Measurements from ENCODE around the gene GPR87.

GPR87 gene

GRCh38 chr3:151303751-151304150, 12.9 kb downstream of the GPR87 start:
- Histone ChIP-seq H3K36me3 (ENCODE audit: control insufficient read depth, insufficient read depth, low read length, severe bottlenecking) (no peaks in the 10 kb centered on the region), H3K9ac (ENCODE audit: low read length) (no peak overlapping the region), H3K4me1 (ENCODE audit: control insufficient read depth, insufficient read depth, low read length) (peaks cover 46% of the 10 kb centered on the region), H3K27me3 (replicated peaks; ENCODE audit: control insufficient read depth, insufficient read depth, low read length) (no peaks in the 10 kb centered on the region), H3K4me3 (ENCODE audit: low read length) (no peak overlapping the region), H3K9me3 (ENCODE audit: control insufficient read depth, low read length) (no peaks in the 10 kb centered on the region)
- DNase-seq (ENCODE audit: low read depth): no peak

- Histone ChIP-seq H3K27me3 (replicated peaks; ENCODE audit: control insufficient read depth, insufficient read depth, low read length) (no peaks in the 10 kb centered on the region), H3K9ac (ENCODE audit: low read length) (no peak overlapping the region), H3K36me3 (ENCODE audit: control insufficient read depth, insufficient read depth, low read length, severe bottlenecking) (no peaks in the 10 kb centered on the region), H3K4me3 (ENCODE audit: low read length) (no peak overlapping the region), H3K9me3 (ENCODE audit: control insufficient read depth, low read length) (no peaks in the 10 kb centered on the region), H3K4me1 (ENCODE audit: control insufficient read depth, insufficient read depth, low read length) (peaks cover 38% of the 10 kb centered on the region)
- DNase-seq (ENCODE audit: low read depth): peak; percentile 67
These were observed 14.8 kb downstream of the GPR87 start for GRCh38 chr3:151301787-151302186.

DNA sequence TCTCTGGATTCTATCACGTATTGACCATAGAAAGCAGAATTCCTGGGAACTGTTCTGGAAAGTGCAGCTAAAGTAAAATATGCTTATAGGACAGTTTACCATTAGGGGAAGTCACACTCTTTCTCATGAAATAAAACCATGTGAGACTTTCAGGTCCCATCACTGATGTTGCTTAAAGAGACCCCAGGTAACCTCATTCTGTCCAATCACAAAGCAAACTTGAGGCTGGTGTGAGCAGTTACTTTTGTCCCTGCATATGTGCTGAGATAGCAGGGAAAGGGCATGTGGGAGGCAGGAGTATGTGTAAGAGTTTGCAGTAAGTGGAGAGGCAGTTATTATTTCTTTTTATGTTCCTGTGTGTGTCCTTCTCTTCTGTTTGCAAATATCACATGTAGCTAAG, 16.1 kb downstream of the GPR87 start:
- no peaks in the 10 kb centered on the region for H3K36me3 ChIP-seq (ENCODE audit: control insufficient read depth, insufficient read depth, low read length, severe bottlenecking)
- no peak for DNase-seq (ENCODE audit: low read depth)
- no peak overlapping the region for H3K9ac ChIP-seq (ENCODE audit: low read length)
- peaks cover 26% of the 10 kb centered on the region for H3K4me1 ChIP-seq (ENCODE audit: control insufficient read depth, insufficient read depth, low read length)
- no peaks in the 10 kb centered on the region for H3K27me3 ChIP-seq (replicated peaks; ENCODE audit: control insufficient read depth, insufficient read depth, low read length)
- H3K4me3 ChIP-seq (ENCODE audit: low read length): no peak overlapping the region
- no peaks in the 10 kb centered on the region for H3K9me3 ChIP-seq (ENCODE audit: control insufficient read depth, low read length)

DNA sequence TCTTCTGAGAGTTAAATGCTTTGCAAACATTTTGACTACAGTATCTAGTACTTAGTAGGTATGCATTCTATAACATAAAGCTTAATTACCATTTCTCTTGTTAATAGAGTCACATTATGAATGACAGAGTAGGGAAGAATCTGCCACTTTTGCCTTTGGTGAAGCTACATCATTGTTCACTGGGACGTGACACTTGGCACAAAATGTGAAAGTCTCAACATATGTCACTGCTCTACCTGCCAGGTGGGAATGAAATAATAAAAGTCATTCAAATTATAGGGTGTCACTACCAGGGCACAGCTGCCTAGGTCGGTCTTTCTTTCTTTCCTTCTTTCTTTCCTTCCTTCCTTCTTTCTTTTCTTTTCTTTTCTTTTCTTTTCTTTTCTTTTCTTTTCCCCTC, 17.6 kb downstream of the GPR87 start:
- H3K4me1 ChIP-seq (ENCODE audit: control insufficient read depth, insufficient read depth, low read length): peaks cover 14% of the 10 kb centered on the region
- no peak overlapping the region for H3K9ac ChIP-seq (ENCODE audit: low read length)
- H3K4me3 ChIP-seq (ENCODE audit: low read length): no peak overlapping the region
- no peaks in the 10 kb centered on the region for H3K27me3 ChIP-seq (replicated peaks; ENCODE audit: control insufficient read depth, insufficient read depth, low read length)
- H3K36me3 ChIP-seq (ENCODE audit: control insufficient read depth, insufficient read depth, low read length, severe bottlenecking): no peaks in the 10 kb centered on the region
- H3K9me3 ChIP-seq (ENCODE audit: control insufficient read depth, low read length): no peaks in the 10 kb centered on the region
- DNase-seq (ENCODE audit: low read depth): no peak

- H3K9ac ChIP-seq (ENCODE audit: low read length): no peak overlapping the region
- no peaks in the 10 kb centered on the region for H3K9me3 ChIP-seq (ENCODE audit: control insufficient read depth, low read length)
- H3K4me1 ChIP-seq (ENCODE audit: control insufficient read depth, insufficient read depth, low read length): peaks cover 12% of the 10 kb centered on the region
- no peak for DNase-seq (ENCODE audit: low read depth)
- H3K4me3 ChIP-seq (ENCODE audit: low read length): no peak overlapping the region
- no peaks in the 10 kb centered on the region for H3K27me3 ChIP-seq (replicated peaks; ENCODE audit: control insufficient read depth, insufficient read depth, low read length)
- no peaks in the 10 kb centered on the region for H3K36me3 ChIP-seq (ENCODE audit: control insufficient read depth, insufficient read depth, low read length, severe bottlenecking)
These were observed 19.2 kb downstream of the GPR87 start for GRCh38 chr3:151297429-151297828.

- no peak for DNase-seq (ENCODE audit: low read depth)
- Histone ChIP-seq H3K27me3 (replicated peaks; ENCODE audit: control insufficient read depth, insufficient read depth, low read length) (no peaks in the 10 kb centered on the region), H3K9ac (ENCODE audit: low read length) (no peak overlapping the region), H3K36me3 (ENCODE audit: control insufficient read depth, insufficient read depth, low read length, severe bottlenecking) (no peaks in the 10 kb centered on the region), H3K4me3 (ENCODE audit: low read length) (no peak overlapping the region), H3K4me1 (ENCODE audit: control insufficient read depth, insufficient read depth, low read length) (peaks cover 2% of the 10 kb centered on the region), H3K9me3 (ENCODE audit: control insufficient read depth, low read length) (no peaks in the 10 kb centered on the region)
These were observed 20.4 kb downstream of the GPR87 start for GRCh38 chr3:151296226-151296625.

DNA sequence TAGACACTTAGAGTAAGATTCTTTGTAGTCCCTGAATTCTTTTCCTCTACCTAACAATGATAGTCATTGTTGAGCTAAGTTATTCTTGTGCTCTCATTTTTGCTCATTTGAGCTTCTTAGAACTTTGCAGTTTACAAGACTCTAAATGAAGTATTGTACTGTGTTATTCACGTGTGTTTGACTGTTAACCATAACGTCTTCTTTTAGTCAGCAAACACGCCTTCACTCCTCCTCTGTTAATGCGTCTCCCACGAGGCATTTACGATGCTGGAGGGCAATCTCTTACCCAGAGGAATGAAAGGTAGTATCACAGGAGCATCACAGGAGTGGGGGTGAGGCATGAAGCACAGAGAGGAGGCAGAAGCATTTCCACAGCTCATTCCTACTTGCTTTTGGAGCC, 23.5 kb downstream of the GPR87 start:
- Histone ChIP-seq H3K4me1 (ENCODE audit: control insufficient read depth, insufficient read depth, low read length) (no peaks in the 10 kb centered on the region), H3K4me3 (ENCODE audit: low read length) (no peak overlapping the region), H3K9ac (ENCODE audit: low read length) (no peak overlapping the region), H3K9me3 (ENCODE audit: control insufficient read depth, low read length) (no peaks in the 10 kb centered on the region), H3K27me3 (replicated peaks; ENCODE audit: control insufficient read depth, insufficient read depth, low read length) (no peaks in the 10 kb centered on the region), H3K36me3 (ENCODE audit: control insufficient read depth, insufficient read depth, low read length, severe bottlenecking) (no peaks in the 10 kb centered on the region)
- DNase-seq (ENCODE audit: low read depth): no peak

DNA sequence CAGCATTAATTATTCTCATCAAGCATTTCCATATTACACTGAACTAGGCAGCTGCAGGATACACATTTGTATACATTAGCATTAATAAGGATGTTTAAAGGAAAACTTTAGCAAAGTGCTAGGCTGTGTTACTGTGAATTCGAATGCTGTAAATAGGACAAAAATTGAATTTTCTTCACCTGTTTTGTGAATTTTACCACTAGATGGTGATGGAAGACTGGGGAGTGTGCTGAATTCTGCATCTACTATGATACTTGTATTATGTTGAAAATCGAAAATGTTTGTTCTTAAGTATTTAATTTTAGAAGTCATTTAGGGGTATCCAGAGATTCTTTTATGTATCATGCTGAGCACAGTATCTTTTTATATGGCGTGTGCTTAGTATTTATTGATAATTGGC, 25.9 kb downstream of the GPR87 start:
- Histone ChIP-seq H3K36me3 (ENCODE audit: control insufficient read depth, insufficient read depth, low read length, severe bottlenecking) (no peaks in the 10 kb centered on the region), H3K9ac (ENCODE audit: low read length) (no peak overlapping the region), H3K4me1 (ENCODE audit: control insufficient read depth, insufficient read depth, low read length) (no peaks in the 10 kb centered on the region), H3K27me3 (replicated peaks; ENCODE audit: control insufficient read depth, insufficient read depth, low read length) (no peaks in the 10 kb centered on the region), H3K4me3 (ENCODE audit: low read length) (no peak overlapping the region), H3K9me3 (ENCODE audit: control insufficient read depth, low read length) (no peaks in the 10 kb centered on the region)
- DNase-seq (ENCODE audit: low read depth): peak; percentile 77

- H3K4me1 ChIP-seq (ENCODE audit: control insufficient read depth, insufficient read depth, low read length): peaks cover under 1% of the 10 kb centered on the region
- no peaks in the 10 kb centered on the region for H3K36me3 ChIP-seq (ENCODE audit: control insufficient read depth, insufficient read depth, low read length, severe bottlenecking)
- H3K9ac ChIP-seq (ENCODE audit: low read length): no peak overlapping the region
- no peaks in the 10 kb centered on the region for H3K27me3 ChIP-seq (replicated peaks; ENCODE audit: control insufficient read depth, insufficient read depth, low read length)
- no peak overlapping the region for H3K4me3 ChIP-seq (ENCODE audit: low read length)
- DNase-seq (ENCODE audit: low read depth): no peak
- no peaks in the 10 kb centered on the region for H3K9me3 ChIP-seq (ENCODE audit: control insufficient read depth, low read length)
These were observed 27.2 kb downstream of the GPR87 start for GRCh38 chr3:151289445-151289844.

DNA sequence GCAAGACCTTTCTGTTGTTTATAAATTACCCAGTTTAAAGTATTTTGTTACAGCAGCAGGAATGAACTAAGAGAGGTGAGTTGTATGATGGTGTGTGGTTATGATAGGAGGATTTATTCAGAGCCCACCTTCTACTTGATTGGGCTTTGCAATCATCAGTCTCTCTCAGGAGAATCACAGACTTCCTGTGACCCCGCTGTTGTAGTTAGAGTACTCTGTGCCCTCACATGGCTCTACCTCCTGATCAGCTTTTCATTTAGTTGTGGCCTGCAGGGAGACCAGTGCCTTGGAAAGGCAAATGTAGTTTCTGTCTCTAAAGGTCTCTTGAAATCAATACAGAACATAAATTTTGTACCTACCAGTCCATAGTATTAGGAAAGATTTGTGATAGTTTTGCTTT, 30.7 kb downstream of the GPR87 start:
- H3K9me3 ChIP-seq (ENCODE audit: control insufficient read depth, low read length): no peaks in the 10 kb centered on the region
- H3K9ac ChIP-seq (ENCODE audit: low read length): no peak overlapping the region
- H3K4me1 ChIP-seq (ENCODE audit: control insufficient read depth, insufficient read depth, low read length): peaks cover 16% of the 10 kb centered on the region
- no peaks in the 10 kb centered on the region for H3K27me3 ChIP-seq (replicated peaks; ENCODE audit: control insufficient read depth, insufficient read depth, low read length)
- H3K36me3 ChIP-seq (ENCODE audit: control insufficient read depth, insufficient read depth, low read length, severe bottlenecking): no peaks in the 10 kb centered on the region
- no peak for DNase-seq (ENCODE audit: low read depth)
- H3K4me3 ChIP-seq (ENCODE audit: low read length): no peak overlapping the region

GRCh38 chr3:151283907-151284461, 32.6 kb downstream of the GPR87 start:
- H3K4me3 ChIP-seq (ENCODE audit: low read length): no peak overlapping the region
- H3K9me3 ChIP-seq (ENCODE audit: control insufficient read depth, low read length): no peaks in the 10 kb centered on the region
- H3K9ac ChIP-seq (ENCODE audit: low read length): peak overlapping the region; percentile 22
- peaks cover 16% of the 10 kb centered on the region for H3K4me1 ChIP-seq (ENCODE audit: control insufficient read depth, insufficient read depth, low read length)
- no peaks in the 10 kb centered on the region for H3K36me3 ChIP-seq (ENCODE audit: control insufficient read depth, insufficient read depth, low read length, severe bottlenecking)
- no peaks in the 10 kb centered on the region for H3K27me3 ChIP-seq (replicated peaks; ENCODE audit: control insufficient read depth, insufficient read depth, low read length)
- DNase-seq (ENCODE audit: low read depth): peak; percentile 18

DNA sequence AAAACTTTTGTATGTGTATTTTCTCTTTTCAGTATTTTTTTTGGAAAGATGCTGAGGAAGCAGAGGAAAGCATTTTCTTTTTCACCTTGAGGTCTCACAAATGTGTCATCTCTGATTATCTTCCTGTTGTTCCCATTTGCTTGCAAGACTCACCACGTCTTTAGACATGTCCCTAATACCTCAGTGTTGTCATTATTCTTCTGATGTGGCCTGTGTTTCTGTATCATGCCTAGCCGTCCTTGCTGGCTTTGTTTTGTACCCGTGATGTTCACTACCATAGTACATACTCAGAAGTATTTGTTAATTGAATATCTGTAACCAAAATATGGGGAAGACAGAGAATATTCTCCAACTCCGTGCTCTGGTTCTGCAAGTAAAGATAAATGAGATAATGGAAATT, 33.2 kb downstream of the GPR87 start:
- DNase-seq (ENCODE audit: low read depth): no peak
- no peaks in the 10 kb centered on the region for H3K36me3 ChIP-seq (ENCODE audit: control insufficient read depth, insufficient read depth, low read length, severe bottlenecking)
- H3K9me3 ChIP-seq (ENCODE audit: control insufficient read depth, low read length): no peaks in the 10 kb centered on the region
- H3K9ac ChIP-seq (ENCODE audit: low read length): no peak overlapping the region
- H3K27me3 ChIP-seq (replicated peaks; ENCODE audit: control insufficient read depth, insufficient read depth, low read length): no peaks in the 10 kb centered on the region
- H3K4me1 ChIP-seq (ENCODE audit: control insufficient read depth, insufficient read depth, low read length): peaks cover 16% of the 10 kb centered on the region
- no peak overlapping the region for H3K4me3 ChIP-seq (ENCODE audit: low read length)

Data from adipocyte (in vitro differentiated cells).